IMR-90 (cell line): ENCODE data around the gene SLC52A3. TPM values are rescaled to one million over a fixed set of nuclear protein-coding genes. Genes with fewer than 3 reads are reported as not detected.

Experiments used
- ATAC-seq: fragments of 200-7000 bp; cut with Tn5 transposase; 2 replicates; pipeline ENCODE4 v1.9.1; 2020; ENCODE audit warnings: low read depth, mild to moderate bottlenecking, moderate library complexity
- BruUV-seq: library from RNA; stranded (reverse); fragments of 400-500 nt; replicated peaks from 2 replicates; lab custom pipeline; 2021; lab: Mats Ljungman, UMichigan
- CTCF ChIA-PET: fragments of 300-600 bp; formaldehyde crosslinking; extraction: SDS; loops from one replicate; lab custom pipeline; 2021; ENCODE audit warnings: antibody characterized with exemption; lab: Yijun Ruan, JAX
- POLR2A ChIA-PET: fragments of 300-600 bp; sonication (Branson Sonifier 250); formaldehyde crosslinking; loops from one replicate; lab custom pipeline; 2022; ENCODE audit warnings: antibody characterized with exemption; ENCODE audit not compliant: unreplicated experiment; lab: Charles Lee
- DNase-seq: peaks from one replicate; pipeline ENCODE4 v3.0.0; 2013
- H2AFZ ChIP-seq: replicated peaks from 2 replicates; pipeline ENCODE3; 2013; ENCODE audit warnings: low read length, mild to moderate bottlenecking; ENCODE audit not compliant: poor library complexity
- H2AK5ac ChIP-seq: 2 replicates; pipeline ENCODE4 v1.6.1; 2013; ENCODE audit warnings: low read depth, low read length, inconsistent platforms
- H2AK9ac ChIP-seq: replicated peaks from 2 replicates; pipeline ENCODE3; 2013; ENCODE audit warnings: mild to moderate bottlenecking, low read depth, low read length, moderate library complexity; ENCODE audit not compliant: poor library complexity
- H2BK120ac ChIP-seq: 2 replicates; pipeline ENCODE4 v1.6.1; 2013; ENCODE audit warnings: low read depth, low read length, inconsistent platforms
- H2BK15ac ChIP-seq: 3 replicates; pipeline ENCODE4 v1.6.1; 2013; ENCODE audit warnings: low read depth, low read length, inconsistent platforms
- H2BK20ac ChIP-seq: 2 replicates; pipeline ENCODE4 v1.6.1; 2013; ENCODE audit warnings: low read depth, mild to moderate bottlenecking, inconsistent platforms, low read length, moderate library complexity
- H2BK5ac ChIP-seq: 2 replicates; pipeline ENCODE4 v1.6.1; 2013; ENCODE audit warnings: mild to moderate bottlenecking, low read depth, low read length, inconsistent platforms; ENCODE audit not compliant: poor library complexity, severe bottlenecking
- H3K14ac ChIP-seq: replicated peaks from 2 replicates; pipeline ENCODE4 v1.6.1; 2013; ENCODE audit warnings: low read depth, low read length, inconsistent platforms
- H3K18ac ChIP-seq: 2 replicates; pipeline ENCODE4 v1.6.1; 2013; ENCODE audit warnings: low read depth, low read length, control low read depth
- H3K23ac ChIP-seq: 2 replicates; pipeline ENCODE4 v1.6.1; 2013; ENCODE audit warnings: low read depth, low read length, inconsistent platforms
- H3K27ac ChIP-seq: 2 replicates; pipeline ENCODE4 v1.5.1; 2013; ENCODE audit warnings: mild to moderate bottlenecking, control low read depth, low read length; ENCODE audit not compliant: insufficient read depth
- H3K27me3 ChIP-seq: 2 replicates; pipeline ENCODE4 v1.6.1; 2013; ENCODE audit warnings: low read length; ENCODE audit not compliant: control insufficient read depth, insufficient read depth
- H3K36me3 ChIP-seq: 2 replicates; pipeline ENCODE4 v1.6.1; 2013; ENCODE audit warnings: low read length, mixed read lengths; ENCODE audit not compliant: control insufficient read depth, insufficient read depth
- H3K4ac ChIP-seq: 2 replicates; pipeline ENCODE4 v1.6.1; 2013; ENCODE audit warnings: low read depth, low read length, inconsistent platforms
- H3K4me1 ChIP-seq: 2 replicates; pipeline ENCODE4 v1.6.1; 2013; ENCODE audit warnings: low read length, mixed read lengths; ENCODE audit not compliant: control insufficient read depth, insufficient read depth
- H3K4me2 ChIP-seq: 2 replicates; pipeline ENCODE4 v1.6.1; 2013; ENCODE audit warnings: low read depth, mild to moderate bottlenecking, control low read depth, low read length, moderate library complexity
- H3K4me3 ChIP-seq: 2 replicates; pipeline ENCODE4 v1.5.1; 2013; ENCODE audit warnings: low read depth, mild to moderate bottlenecking, control low read depth, low read length, moderate library complexity; ENCODE audit not compliant: insufficient read depth
- H3K56ac ChIP-seq: 2 replicates; pipeline ENCODE4 v1.6.1; 2013; ENCODE audit warnings: low read length, inconsistent platforms; ENCODE audit not compliant: insufficient read depth; ENCODE audit errors: extremely low read depth
- H3K79me1 ChIP-seq, 2 experiments: 2 replicates each; pipeline ENCODE4 v1.6.1; 2013; ENCODE audit warnings: low read length in 2 of 2, inconsistent platforms in 1 of 2, low read depth in 1 of 2
- H3K9ac ChIP-seq: 2 replicates; pipeline ENCODE4 v1.6.1; 2013; ENCODE audit warnings: low read depth, low read length, control low read depth
- H3K9me1 ChIP-seq: 2 replicates; pipeline ENCODE4 v1.6.1; 2013; ENCODE audit warnings: low read length, inconsistent platforms; ENCODE audit not compliant: insufficient read depth
- H3K9me3 ChIP-seq: 2 replicates; pipeline ENCODE4 v1.6.1; 2013; ENCODE audit warnings: low read length; ENCODE audit not compliant: control insufficient read depth, insufficient read depth
- H4K20me1 ChIP-seq: 2 replicates; pipeline ENCODE4 v1.6.1; 2013; ENCODE audit warnings: low read length, inconsistent platforms; ENCODE audit not compliant: insufficient read depth
- H4K5ac ChIP-seq: 2 replicates; pipeline ENCODE4 v1.6.1; 2013; ENCODE audit warnings: mild to moderate bottlenecking, low read depth, low read length, control low read depth
- H4K8ac ChIP-seq, 2 experiments: 2 replicates each; pipeline ENCODE4 v1.6.1; 2013; ENCODE audit warnings: low read depth in 2 of 2, low read length in 2 of 2, control low read depth in 1 of 2, inconsistent platforms in 1 of 2
- H4K91ac ChIP-seq: 2 replicates; pipeline ENCODE4 v1.6.1; 2013; ENCODE audit warnings: low read depth, low read length, inconsistent platforms; ENCODE audit not compliant: insufficient read depth
- BHLHE40 ChIP-seq: fragments of 150-350 bp; IDR thresholded peaks from 2 replicates; pipeline ENCODE4 v1.6.1; 2016; ENCODE audit warnings: mild to moderate bottlenecking, low read depth, low read length
- CHD1 ChIP-seq: IDR thresholded peaks from 2 replicates; pipeline ENCODE4 v1.6.1; 2012; ENCODE audit warnings: low read depth, low read length, improper control_type of control experiment
- MAFK ChIP-seq: IDR thresholded peaks from 2 replicates; pipeline ENCODE4 v1.6.1; 2012; ENCODE audit warnings: low read depth, low read length, improper control_type of control experiment
- MXI1 ChIP-seq: IDR thresholded peaks from 2 replicates; pipeline ENCODE4 v1.6.1; 2012; ENCODE audit warnings: low read depth, mild to moderate bottlenecking, low read length, moderate library complexity, borderline replicate concordance
- RFX5 ChIP-seq: IDR thresholded peaks from 2 replicates; pipeline ENCODE4 v1.8.0; 2012; ENCODE audit warnings: low read depth, mild to moderate bottlenecking, low read length, moderate library complexity
- WGBS, 2 experiments: methylation state at CpG; one replicate each; pipeline versions ENCODE4 v1.1.5 to v1.1.7; 2013; ENCODE audit warnings: missing lambda C conversion rate in 2 of 2; ENCODE audit not compliant: insufficient read length in 1 of 2; ENCODE audit errors: extremely low coverage in 2 of 2; 5-methylcytosine and 5-hydroxymethylcytosine counted together
- dilution Hi-C: fragments of 300-500 bp; cut with HindIII; formaldehyde crosslinking; loops from one replicate; pipeline ENCODE4 v1.14.3; 2018; ENCODE audit warnings: low sequenced_read_pairs; ENCODE audit not compliant: unreplicated experiment
- in situ Hi-C: fragments of 300-500 bp; cut with MboI; formaldehyde crosslinking; loops from 3 replicates; pipeline ENCODE4 v1.14.3; 2019; ENCODE audit warnings: low sequenced_read_pairs, inconsistent platforms, mixed read lengths
- intact Hi-C: fragments of 100-400 bp; cut with micrococcal nuclease; formaldehyde crosslinking; loops from 2 replicates; pipeline ENCODE4 v1.10.0; 2022
- polyA plus RNA-seq, 3 experiments: library from polyadenylated mRNA; depleted of rRNA; stranded (reverse); fragments of >200 nt; gene quantifications; 2 replicates each; pipeline ENCODE4 v1.2.3, GENCODE V29; 2012; ENCODE audit warnings: low replicate concordance in 1 of 3
- total RNA-seq: library from RNA; depleted of rRNA; stranded (reverse); fragments of >200 nt; gene quantifications from 2 replicates; pipeline ENCODE4 v1.2.3, GENCODE V29; 2012

Gene SLC52A3
- total and polyA plus RNA-seq, 2 of the 4 experiments (the other 2 are of a cell fraction) = not detected

DNA sequence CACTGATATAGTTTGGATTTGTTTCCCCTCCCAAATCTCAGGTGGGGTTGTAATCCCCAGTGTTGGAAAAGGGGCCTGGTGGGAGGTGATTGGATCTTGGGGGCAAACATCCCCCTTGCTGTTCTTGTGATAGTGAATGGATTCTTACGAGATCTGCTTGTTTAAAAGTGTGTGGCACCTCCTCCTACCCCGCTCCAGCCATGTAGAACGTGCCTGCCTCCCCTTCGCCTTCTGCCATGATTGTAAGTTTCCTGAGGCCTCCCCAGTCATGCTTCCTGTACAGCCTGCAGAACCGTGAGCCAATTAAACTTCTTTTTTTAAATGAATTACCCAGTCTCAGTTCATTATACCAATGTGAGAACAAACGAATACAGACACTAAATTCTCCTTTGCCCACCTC lies 26.7 kb downstream of the SLC52A3 start:
- Histone ChIP-seq H2AK9ac (no peak overlapping the region), H2BK20ac (no peak overlapping the region), H2BK15ac (no peak overlapping the region), H3K27ac (no peak overlapping the region), H3K79me1 (no peaks in the 10 kb centered on the region), H3K4me1 (no peaks in the 10 kb centered on the region), H4K8ac (no peak overlapping the region), H3K56ac (no peak overlapping the region), H4K5ac (no peak overlapping the region), H3K36me3 (no peaks in the 10 kb centered on the region), H4K20me1 (no peaks in the 10 kb centered on the region), H3K4me2 (no peak overlapping the region), H2AK5ac (no peak overlapping the region), H3K27me3 (peaks cover 7% of the 10 kb centered on the region), H3K4me3 (no peak overlapping the region), H3K23ac (no peak overlapping the region), H2BK120ac (no peak overlapping the region), H2BK5ac (no peak overlapping the region), H3K9ac (no peak overlapping the region), H3K9me1 (no peaks in the 10 kb centered on the region), H4K91ac (no peak overlapping the region), H2AFZ (no peak overlapping the region), H3K18ac (no peak overlapping the region), H3K9me3 (no peaks in the 10 kb centered on the region), H3K4ac (no peak overlapping the region), H3K14ac (no peak overlapping the region)
- ATAC-seq = no peak
- CTCF ChIA-PET = no interaction called here
- no peak for DNase-seq
- in situ Hi-C loops = no loop called here
- WGBS, 2 experiments = 67% methylated on average over 1 of the region's 6 CpGs; no CpG with 5 or more reads in 1 of the 2 experiments
- POLR2A ChIA-PET = no interaction called here
- no peak for TF ChIP-seq MXI1
- TF ChIP-seq RFX5 = no peak
- TF ChIP-seq MAFK = no peak
- TF ChIP-seq BHLHE40 = no peak
- no peak for TF ChIP-seq CHD1
- no TSS peak for BruUV-seq
- dilution Hi-C loops = no loop called here
- intact Hi-C loops = no loop called here
